Midbrain (tissue), 1 donor: ENCODE results near the gene IL19.

Experiments
- DNase-seq: peaks from one replicate; lab custom pipeline; 2025; lab: John Stamatoyannopoulos, UW

IL19 gene, protein sequence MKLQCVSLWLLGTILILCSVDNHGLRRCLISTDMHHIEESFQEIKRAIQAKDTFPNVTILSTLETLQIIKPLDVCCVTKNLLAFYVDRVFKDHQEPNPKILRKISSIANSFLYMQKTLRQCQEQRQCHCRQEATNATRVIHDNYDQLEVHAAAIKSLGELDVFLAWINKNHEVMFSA

DNA sequence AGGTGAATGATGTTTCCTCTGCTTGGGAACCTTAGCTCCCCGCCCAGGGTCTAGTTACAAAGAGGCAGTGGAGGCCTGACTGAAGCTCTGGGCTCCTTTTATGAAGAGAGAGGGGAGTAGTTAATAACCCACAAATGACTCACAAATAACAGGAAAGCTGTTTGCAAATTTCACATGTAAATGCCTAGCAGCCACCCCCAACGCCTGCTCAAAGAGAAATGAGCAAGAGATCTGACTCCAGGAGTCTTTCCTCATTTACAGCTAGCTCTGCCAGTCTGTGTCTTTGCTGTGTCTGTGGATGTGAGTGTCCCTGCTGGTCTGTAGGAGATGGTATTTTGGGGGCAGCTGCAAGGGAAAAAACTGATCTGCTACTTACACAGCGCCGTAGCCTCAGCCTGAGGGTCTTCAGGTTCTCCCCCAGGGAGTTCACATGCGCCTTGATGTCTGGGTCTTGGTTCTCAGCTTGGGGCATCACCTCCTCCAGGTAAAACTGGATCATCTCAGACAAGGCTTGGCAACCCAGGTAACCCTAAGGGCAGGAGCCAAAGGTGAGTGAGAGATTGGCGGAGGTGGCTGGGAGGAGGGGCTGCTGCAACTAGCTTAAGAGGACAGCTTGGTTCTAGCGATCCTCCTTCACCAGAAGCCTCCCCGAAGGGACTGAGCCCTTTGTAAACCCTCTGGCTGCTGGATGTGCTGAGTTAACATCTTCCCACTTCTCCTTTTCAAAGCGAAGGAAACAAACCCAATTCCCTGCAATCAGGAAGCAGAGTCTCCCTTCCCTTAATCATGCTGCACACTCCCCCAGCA is at the start of gene IL19:
Gene IL19, plus strand, starts transcription at position 243 of the 807 bp plus-strand sequence. CDS start 65,890 bp downstream, outside the sequence.
- DNase-seq: no peak

DNA sequence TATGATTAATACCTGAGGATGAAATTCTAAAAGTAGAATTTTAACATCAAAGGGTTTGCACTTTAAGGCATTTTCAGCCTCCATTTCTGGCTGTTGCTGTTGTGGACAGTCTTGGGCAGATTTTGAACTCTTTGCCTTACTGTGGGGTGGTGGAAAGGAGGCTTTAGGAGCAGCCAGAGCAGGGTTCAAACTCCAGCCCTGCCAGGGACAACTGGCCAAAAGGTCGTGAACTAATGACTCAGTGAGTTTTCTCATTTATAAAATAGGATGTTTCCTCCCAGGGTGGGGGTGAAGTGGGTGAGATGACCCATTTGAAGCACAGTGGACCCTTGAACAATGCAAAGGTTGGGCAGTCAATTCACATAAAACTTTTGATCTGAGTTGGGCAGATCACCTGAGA is 49.1 kb upstream of the IL19 start:
- DNase-seq: no peak

DNA sequence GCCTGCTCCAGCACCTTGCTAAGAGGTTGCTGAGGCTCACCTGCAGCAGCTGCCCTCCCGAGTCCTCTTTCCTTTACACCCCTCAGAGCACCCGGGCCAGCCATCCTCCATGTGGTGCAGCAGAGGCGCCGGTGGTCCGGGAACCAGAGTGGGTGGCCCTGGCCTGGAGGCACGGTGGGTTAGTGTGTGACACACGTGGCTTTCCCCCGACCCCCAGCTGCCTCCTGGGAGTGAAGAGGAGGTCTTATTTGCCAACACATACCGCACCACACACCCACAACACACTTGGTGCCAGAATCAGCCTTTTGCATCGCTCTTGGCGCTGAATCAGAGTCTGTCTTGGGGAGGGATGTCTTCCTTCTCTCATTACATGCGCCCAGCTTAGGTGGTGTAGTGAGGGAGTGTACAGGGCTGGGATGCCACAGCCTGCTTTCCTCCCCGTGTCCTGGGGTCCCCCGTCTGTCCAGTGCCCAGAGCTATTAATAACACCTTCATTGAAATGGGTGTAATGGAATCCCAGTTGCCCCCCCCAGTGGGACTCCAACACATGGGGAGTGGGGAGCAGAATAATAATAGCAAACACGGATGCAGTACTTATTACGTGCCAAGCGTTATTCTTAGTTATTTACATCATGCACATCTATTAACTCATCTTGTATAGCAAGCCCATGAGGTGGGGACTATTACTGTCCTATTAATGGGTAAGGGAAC is 47.7 kb upstream of the IL19 start:
- no peak for DNase-seq

DNA sequence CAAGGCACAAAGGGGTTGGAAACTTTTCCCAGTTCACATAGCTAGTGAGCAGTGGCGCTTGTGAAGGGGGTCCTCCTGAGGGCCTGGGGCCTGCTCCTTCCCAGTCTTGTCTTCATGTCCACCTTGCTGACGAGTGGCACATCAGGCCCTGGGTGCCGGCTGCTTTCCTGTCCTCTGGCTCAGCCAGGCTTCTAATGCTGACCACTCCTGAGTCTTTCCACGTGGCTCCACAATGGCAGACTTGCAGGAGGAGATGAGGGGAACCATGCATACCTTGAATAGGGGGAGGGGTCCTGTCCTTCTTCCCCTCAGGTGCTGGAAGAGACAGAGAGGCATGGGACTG is 47.1 kb upstream of the IL19 start:
- no peak for DNase-seq

DNA sequence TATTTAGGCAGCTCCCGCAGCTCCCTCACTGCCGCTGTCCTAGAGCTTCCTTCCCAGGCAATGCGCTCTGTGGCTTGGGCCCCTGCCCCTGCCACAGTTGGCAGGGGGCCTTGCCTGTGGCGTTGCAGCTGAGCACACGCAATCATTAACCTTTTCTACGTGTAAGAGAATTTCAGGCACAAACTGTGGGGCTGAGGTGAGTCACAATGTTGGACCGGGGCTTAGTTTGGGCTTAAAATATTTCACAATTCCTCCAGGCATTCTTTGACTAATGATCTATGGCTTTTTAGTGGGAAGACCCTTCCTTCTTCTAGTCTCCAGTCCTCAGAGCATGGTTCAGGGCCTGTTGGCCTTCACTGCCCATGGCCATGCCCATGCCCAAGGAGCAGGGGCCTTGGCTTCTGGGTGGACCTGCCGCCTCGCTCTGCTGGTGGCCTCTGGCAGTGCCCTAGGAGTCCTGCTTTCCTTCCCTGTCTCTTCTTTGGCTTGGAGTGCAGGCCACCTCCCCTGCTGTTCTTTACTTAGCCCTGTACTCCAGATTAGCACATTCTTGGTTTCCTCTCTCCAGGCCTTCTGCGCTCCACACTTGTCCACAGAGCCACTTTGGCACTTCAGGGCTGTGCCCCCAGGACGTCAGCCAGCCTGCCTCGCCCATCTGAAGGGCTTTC is 46.6 kb upstream of the IL19 start:
- DNase-seq: no peak

DNA sequence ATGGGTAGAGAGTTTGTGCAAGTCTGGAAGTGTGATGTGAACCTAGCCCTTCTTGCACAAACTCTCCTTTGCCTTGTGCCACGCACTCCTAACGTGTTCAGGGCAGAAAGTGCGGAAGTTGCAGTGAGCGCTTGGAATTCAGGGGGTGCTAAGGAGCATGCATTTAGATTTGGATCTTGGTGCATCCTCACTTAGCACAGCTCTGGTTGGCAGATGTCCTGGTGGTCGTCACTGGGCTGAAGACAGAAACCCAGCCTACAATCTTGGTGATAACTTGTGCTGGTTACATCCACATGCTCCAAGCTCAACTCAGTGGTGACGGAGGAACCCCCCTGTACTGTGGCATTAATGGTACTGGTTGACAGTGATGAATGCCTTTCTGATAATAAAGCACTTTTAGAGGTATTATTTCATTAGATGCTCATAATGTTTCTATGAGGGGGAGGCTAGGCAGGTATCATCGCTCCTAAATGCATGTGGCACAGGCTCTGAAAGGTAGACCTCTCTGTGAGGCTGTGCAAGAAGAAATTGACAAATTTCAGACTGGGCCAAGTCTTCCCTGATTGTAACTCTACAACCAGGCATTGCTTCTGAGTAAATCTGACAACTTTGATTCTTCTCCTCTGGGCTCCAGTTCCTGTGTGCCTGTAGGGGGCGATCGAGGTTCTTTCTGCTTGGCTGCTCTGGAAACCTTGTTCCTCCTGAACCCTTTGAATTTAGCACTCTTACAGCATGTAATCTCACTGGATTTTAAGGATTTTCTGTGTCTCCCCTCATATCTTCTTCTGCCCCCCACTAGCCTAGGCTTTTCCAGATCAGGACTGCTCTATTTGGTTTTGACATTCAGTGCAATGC is 45.2 kb upstream of the IL19 start:
- DNase-seq: no peak

DNA sequence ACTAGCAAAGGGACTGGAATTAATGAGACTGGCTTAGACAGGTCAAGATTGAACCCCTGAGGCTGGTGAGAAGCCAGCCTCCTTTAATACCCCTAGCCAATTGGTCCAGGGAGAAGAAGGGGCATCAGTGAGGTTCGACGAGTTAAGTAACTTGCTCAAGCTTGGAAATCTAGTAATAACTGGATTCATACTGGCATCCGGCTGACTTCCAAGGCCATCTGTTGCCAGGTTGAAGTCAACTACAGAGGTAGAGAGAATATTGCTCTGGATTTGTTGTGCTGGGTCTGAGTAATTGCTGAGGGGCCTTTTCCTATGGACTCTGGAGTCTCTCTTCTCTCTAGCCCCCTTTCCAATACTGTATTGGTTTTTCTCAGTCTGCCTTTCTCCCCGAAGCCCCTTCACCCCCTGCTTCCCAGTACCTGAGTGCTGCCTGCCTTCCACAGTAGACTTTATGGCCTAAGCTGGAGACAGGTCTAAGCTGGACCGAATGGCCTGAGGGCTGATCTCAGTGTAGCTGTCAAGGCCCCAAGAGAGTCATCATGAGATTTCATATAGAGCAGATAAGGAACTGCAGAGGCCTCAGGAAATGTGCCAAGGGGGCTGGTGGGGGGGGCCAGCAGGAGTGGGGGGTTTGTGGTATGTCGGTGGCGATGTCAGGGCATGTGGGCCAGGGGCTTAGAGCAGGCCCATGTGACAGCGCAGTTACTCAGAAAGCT is 42.4 kb upstream of the IL19 start:
- DNase-seq: no peak

DNA sequence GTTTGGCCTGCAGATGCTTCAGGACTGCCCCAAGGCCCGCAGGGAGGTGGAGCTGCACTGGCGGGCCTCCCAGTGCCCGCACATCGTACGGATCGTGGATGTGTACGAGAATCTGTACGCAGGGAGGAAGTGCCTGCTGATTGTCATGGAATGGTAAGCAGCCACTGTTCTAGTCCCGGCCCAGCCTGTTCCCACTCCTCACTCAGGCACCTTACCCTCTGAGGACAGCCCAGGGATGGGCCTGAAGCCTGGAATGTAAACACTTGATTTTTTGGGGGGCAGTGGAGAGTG is 41.9 kb upstream of the IL19 start:
- no peak for DNase-seq

DNA sequence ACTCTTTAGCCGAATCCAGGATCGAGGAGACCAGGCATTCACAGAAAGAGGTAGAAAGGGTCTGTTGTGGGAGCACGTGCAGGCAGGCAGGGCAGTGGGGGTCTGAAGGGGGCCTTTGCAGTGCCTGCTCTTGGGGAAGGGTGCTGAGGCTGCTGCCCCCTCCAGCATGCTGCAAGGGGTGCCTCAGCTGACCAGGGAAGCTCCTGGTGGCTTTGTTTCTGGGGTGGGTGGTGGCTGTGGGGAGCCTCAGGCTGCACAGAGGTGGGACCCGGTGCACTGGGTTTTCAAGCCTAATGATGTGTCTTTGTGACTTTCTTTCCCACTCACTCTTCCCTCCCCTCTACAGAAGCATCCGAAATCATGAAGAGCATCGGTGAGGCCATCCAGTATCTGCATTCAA is 41.5 kb upstream of the IL19 start:
- DNase-seq: no peak

DNA sequence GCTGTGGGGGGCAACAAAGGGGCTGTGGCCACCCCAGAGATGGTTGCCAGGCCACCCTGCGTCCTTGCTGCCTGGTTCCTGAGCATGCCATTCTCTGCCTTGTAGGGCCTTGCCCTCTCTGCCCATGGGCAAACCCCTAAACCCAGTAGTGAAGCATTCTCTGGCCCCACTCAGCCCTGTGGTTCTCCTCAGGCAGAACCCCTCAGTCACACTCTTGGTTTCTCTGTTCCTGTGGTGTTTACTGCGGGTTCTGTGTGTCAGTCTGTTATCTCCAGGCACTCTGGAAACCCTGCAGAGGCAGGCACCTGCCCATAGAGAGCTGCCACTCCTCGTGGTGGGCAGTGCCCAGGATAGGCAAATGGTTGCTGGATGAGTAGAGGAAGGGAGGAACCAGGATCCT is 41.1 kb upstream of the IL19 start:
- no peak for DNase-seq

DNA sequence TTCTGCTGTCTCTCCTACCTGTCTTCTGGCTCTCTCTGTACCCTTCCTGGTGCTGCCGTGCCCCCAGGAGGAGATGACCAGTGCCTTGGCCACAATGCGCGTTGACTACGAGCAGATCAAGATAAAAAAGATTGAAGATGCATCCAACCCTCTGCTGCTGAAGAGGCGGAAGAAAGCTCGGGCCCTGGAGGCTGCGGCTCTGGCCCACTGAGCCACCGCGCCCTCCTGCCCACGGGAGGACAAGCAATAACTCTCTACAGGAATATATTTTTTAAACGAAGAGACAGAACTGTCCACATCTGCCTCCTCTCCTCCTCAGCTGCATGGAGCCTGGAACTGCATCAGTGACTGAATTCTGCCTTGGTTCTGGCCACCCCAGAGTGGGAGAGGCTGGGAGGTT is 38.1 kb upstream of the IL19 start:
- no peak for DNase-seq

DNA sequence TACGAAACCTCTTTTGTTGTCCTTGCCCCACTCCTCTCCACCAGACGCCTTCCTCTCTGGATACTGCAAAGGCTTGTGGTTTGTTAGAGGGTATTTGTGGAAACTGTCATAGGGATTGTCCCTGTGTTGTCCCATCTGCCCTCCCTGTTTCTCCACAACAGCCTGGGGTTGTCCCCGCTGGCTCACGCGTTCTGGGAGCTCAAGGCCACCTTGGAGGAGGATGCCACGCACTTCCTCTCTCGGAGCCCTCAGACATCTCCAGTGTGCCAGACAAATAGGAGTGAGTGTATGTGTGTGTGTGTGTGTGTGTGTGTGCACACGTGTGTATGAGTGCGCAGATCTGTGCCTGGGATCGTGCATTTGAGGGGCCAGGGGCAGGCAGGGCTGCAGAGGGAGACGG is 37.6 kb upstream of the IL19 start:
- no peak for DNase-seq

DNA sequence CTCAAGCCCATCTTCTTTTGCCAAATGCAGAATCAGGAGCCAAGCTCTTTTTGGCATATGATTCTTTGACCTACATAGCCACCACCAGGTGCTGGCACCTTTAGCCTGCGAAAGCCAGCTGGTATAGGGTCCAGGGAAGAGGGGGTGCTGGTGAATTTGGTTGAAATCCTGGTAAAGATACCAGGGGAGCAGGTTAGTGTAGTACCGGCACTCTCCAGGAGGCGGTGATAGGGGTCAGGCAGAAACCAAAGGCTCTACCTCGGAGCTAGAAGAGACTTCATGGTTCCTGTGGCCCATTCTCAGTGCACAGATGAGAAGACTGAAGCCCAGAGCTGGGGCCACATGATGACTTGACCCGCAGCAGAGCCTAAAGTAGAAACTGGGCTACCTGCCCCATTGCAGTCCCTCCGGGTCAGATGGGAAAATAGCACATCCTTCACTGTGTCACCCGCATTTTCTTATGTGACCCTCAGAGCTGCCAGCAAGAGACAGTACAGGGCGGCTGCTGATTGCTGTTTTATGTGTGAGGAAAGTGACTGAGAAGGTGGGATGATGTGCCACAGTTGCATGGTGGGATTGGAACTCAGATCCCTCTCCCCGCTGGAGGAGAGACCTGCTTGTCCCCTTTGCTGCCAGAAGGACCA is 36.0 kb upstream of the IL19 start:
- no peak for DNase-seq

DNA sequence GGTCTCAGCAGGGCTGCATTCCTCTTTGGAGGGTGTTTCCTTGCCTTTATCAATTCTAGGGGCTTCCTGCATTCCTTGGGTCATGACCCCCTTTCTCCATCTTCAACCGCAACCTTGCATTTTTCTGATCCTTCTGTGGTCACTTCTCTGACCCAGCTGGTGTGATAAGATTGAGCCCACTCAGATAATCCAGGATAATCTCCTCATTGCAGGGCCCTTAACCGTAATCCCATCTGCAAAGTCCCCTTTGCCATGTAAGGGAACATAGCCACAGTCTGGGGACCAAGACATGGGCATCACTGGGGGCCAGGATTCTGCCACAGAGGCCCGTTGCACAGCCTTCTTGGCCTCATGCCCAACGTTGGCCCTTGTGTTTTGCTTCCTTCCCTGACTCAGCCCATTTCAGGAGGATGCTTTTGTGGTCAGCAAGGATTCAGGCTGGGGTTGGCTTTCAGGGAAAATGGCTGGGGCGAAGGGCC is 35.0 kb upstream of the IL19 start:
- DNase-seq: no peak

DNA sequence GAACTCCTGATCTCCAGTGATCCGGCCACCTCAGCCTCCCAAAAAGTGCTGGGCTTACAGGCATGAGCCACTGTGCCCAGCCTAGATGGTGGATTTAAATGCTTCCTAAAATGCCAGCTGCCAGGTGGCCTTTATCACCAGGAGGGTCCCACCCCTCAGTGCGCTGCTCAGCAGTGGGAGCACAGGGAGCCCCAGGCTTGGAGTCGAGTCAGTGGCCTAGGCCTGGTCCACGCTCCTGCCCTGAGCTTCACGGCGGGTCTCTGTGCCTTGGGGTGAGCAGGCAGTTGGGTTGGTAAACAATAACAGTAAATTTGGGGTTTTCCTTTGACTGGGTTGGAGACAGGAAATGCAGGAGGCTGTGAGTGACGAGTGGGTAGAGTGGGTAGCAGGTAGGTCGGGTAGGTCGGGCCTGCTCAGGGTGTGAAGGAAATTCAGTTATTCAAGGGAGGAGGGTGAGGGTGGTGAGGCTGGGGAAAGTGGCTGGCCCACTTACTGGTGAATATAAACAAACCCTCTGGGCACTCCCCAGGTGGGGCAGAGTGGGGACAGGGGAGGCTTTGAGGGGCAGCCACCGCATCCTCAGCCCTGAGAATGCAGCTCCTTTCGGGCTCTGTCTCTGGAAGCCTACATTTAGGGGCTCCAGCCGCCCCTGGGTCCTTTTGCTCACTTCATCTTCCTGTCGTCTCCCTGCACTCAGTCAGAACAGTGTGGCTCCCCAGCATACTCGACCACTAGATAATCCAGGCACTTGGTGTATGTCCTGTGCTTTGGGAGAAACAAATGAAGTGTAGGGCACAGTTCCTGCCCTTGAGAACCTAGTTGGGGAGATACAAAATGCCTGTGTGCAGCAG is 33.5 kb upstream of the IL19 start:
- DNase-seq: no peak

DNA sequence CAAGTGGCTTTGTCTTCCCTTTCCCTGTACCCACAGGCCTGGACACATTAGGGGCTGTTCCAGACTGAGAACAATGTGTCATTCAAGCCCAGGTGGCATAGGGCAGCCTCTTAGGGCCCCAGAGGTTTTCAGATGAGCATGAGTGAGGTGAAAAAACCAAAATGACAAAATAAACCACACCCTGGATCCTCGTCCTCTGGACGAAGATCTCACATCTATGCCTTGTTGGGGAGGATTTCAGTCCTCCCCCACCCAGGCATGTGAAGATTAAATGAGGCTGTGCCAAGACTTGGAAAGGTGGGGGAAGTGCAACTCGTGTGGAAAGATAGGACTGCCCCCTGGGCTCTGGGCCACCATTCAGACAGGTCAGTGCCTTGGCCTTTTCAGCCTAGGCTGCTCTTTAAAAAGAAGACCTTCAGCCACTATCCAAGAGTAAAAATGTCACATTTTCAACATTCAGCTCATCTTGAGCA is 32.8 kb upstream of the IL19 start:
- DNase-seq: no peak

DNA sequence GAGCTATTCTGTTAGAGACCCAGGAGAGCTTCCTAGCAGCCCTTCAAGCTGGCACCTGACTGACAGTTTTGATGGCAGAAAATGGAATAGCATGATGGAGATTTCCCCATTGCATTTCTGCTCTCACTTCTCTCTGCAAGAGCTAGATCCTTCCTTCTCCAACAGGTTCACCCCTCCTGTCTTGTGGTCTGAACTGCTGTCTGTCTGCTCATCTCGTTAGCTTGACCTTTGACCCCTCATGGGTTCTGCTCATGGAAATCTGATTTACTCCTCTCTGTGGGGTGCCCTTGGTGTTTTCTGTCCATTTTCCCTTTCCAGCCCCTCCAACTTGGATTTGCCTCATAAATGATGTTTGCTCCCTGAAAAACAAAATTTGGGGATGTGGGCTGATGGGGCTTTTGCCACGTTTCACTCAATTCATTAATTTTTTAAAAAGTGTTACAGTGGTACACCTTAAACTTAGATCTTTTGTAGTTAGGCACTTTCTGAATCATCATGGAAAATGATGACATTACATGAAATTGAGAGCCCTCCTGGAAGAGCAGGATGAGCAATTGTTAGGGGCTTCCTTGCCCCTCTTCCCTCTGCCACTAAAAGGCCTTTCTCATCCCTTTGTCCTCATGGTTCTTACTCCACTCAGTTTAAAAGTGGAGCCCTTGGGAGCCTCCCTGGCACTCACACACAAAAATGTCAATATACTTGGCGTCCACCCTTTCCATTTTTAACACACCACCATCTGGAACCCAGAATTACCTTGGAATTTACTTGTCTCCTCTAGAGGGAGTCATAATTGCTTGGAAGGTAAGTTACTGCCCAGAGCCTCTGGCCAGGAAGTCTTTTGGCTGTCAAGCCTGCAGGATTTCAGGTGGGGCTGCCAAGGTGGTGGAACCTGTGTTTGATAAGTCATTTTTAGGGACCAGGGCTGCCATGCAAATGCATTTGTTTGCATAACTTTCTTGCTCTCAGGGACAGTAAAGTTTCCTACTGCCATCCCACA is 31.9 kb upstream of the IL19 start:
- DNase-seq: no peak

DNA sequence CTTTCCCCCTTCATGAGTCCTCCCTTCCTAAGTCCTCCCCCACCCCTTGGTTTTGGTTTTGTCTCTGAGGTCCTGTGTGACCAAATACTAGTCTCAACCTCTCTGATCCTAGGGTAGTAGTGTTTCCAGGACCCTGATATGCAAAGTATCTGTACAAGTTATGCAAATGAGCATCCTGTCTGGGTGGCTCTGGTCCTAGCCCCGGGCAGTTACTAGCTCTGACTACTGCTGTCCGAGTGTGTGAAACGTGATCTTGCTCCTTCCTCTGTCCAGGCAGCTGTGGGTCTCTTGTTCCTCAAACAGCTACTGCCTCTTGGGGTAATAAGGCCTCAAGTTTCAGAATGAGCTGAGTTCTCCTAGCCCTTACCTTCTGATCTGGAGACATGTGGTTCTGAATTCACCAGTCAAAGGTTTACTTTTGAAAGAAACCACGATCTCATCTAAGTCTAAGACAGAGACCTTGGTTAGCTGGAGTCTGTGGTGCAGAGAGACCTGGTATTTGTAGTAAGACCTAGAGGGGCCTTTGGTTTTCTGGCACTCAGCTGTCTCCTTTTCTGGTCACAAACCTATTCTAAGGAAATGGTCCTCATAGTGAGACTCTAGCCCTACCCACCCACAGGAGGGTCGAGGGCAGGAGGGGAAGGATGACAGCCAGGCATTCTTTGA is 31.0 kb upstream of the IL19 start:
- DNase-seq: no peak
